ENCODE results near the gene NCKAP1.
"Not testable (repeated sequence)": the region's sequence is repeated elsewhere in the genome, so short reads cannot be mapped to it uniquely, and the experiment has no call there.

Gene NCKAP1

GRCh38 chr2:182893666-182894065, 144.6 kb downstream of the NCKAP1 start:
- no peak for DNase-seq
- in situ Hi-C loops (cut with MboI; ENCODE audit: low pct_unique_long_range_greater_than_20kb, low sequenced_read_pairs): no loop called here

- DNase-seq; in situ Hi-C loops (cut with MboI; ENCODE audit: low pct_unique_long_range_greater_than_20kb, low sequenced_read_pairs): not testable (repeated sequence)
Measured at GRCh38 chr2:182893035-182893434, 145.2 kb downstream of the NCKAP1 start.

- in situ Hi-C loops (cut with MboI; ENCODE audit: low pct_unique_long_range_greater_than_20kb, low sequenced_read_pairs): no loop called here
- DNase-seq: no peak
Measured at GRCh38 chr2:182891611-182892010, 146.6 kb downstream of the NCKAP1 start.

GRCh38 chr2:182890773-182891378, 147.4 kb downstream of the NCKAP1 start:
- no peak for DNase-seq
- in situ Hi-C loops (cut with MboI; ENCODE audit: low pct_unique_long_range_greater_than_20kb, low sequenced_read_pairs): no loop called here

GRCh38 chr2:182890305-182890704, 148.0 kb downstream of the NCKAP1 start:
- in situ Hi-C loops (cut with MboI; ENCODE audit: low pct_unique_long_range_greater_than_20kb, low sequenced_read_pairs): no loop called here
- DNase-seq: no peak

- no peak for DNase-seq
- in situ Hi-C loops (cut with MboI; ENCODE audit: low pct_unique_long_range_greater_than_20kb, low sequenced_read_pairs): no loop called here
Measured at GRCh38 chr2:182887753-182888415, 150.4 kb downstream of the NCKAP1 start.

- no peak for DNase-seq
- in situ Hi-C loops (cut with MboI; ENCODE audit: low pct_unique_long_range_greater_than_20kb, low sequenced_read_pairs): no loop called here
Measured at GRCh38 chr2:182887093-182887492, 151.2 kb downstream of the NCKAP1 start.

GRCh38 chr2:182885771-182886170, 152.5 kb downstream of the NCKAP1 start:
- no peak for DNase-seq
- in situ Hi-C loops (cut with MboI; ENCODE audit: low pct_unique_long_range_greater_than_20kb, low sequenced_read_pairs): no loop called here

GRCh38 chr2:182883451-182883850, 154.8 kb downstream of the NCKAP1 start:
- in situ Hi-C loops (cut with MboI; ENCODE audit: low pct_unique_long_range_greater_than_20kb, low sequenced_read_pairs): no loop called here

GRCh38 chr2:182880100-182880499, 158.2 kb downstream of the NCKAP1 start:
- DNase-seq; in situ Hi-C loops (cut with MboI; ENCODE audit: low pct_unique_long_range_greater_than_20kb, low sequenced_read_pairs): not testable (repeated sequence)

More at GRCh38 chr2:182883451-182883850, 154.8 kb downstream of the NCKAP1 start:
- no peak for DNase-seq

GRCh38 chr2:182876653-182877052, 161.6 kb downstream of the NCKAP1 start:
- in situ Hi-C loops (cut with MboI; ENCODE audit: low pct_unique_long_range_greater_than_20kb, low sequenced_read_pairs); DNase-seq: not testable (repeated sequence)

- in situ Hi-C loops (cut with MboI; ENCODE audit: low pct_unique_long_range_greater_than_20kb, low sequenced_read_pairs): no loop called here
- peak; percentile 22 for DNase-seq
Measured at GRCh38 chr2:182870227-182870626, 168.0 kb downstream of the NCKAP1 start.

- in situ Hi-C loops (cut with MboI; ENCODE audit: low pct_unique_long_range_greater_than_20kb, low sequenced_read_pairs): no loop called here
- DNase-seq: no peak
Measured at GRCh38 chr2:182868054-182868796, 170.0 kb downstream of the NCKAP1 start.

GRCh38 chr2:182867426-182868053, 170.7 kb downstream of the NCKAP1 start:
- in situ Hi-C loops (cut with MboI; ENCODE audit: low pct_unique_long_range_greater_than_20kb, low sequenced_read_pairs): no loop called here
- no peak for DNase-seq

- DNase-seq: no peak
- in situ Hi-C loops (cut with MboI; ENCODE audit: low pct_unique_long_range_greater_than_20kb, low sequenced_read_pairs): no loop called here
Measured at GRCh38 chr2:182866461-182867406, 171.5 kb downstream of the NCKAP1 start, which contains the start of gene FRZB. Gene FRZB (minus strand): TSS chr2:182866637. CDS start chr2:182866552, 85 bp downstream.

GRCh38 chr2:182866095-182866460, 172.2 kb downstream of the NCKAP1 start:
- in situ Hi-C loops (cut with MboI; ENCODE audit: low pct_unique_long_range_greater_than_20kb, low sequenced_read_pairs): no loop called here
- DNase-seq: no peak

GRCh38 chr2:182864949-182865570, 173.2 kb downstream of the NCKAP1 start:
- DNase-seq: no peak
- in situ Hi-C loops (cut with MboI; ENCODE audit: low pct_unique_long_range_greater_than_20kb, low sequenced_read_pairs): no loop called here

- DNase-seq: no peak
Measured at GRCh38 chr2:182863642-182864041, 174.6 kb downstream of the NCKAP1 start.

More at GRCh38 chr2:182863642-182864041, 174.6 kb downstream of the NCKAP1 start:
- in situ Hi-C loops (cut with MboI; ENCODE audit: low pct_unique_long_range_greater_than_20kb, low sequenced_read_pairs): no loop called here

Data from KBM-7 (cell line).